ENCODE results near the gene CD96. TPM values are rescaled to one million over a fixed set of nuclear protein-coding genes. Genes with fewer than 3 reads are reported as not detected.

Gene CD96
- total and polyA plus RNA-seq, 9 donors, result 0.13 to 3.0 (median 0.72) TPM

DNA sequence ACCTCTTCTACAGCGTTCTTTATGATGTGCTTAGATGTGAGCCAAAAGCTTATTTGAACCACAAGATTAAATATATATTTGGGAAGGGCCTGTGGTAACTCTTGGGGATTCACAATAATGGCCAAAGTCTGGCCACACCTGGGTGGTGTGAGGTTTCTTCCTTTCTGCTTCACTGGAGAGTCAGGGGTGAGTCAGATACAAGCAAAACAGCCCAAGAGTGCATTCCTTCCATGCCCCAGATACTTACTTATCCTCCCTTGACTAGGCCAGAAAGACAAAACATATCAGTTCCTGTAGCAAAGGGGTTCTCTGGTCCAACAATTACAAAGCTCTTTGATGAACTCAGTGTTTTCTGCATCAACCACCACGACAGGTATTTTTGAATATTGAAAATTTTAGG, 52.2 kb downstream of the CD96 start:
- Histone ChIP-seq H3K27ac (no peak overlapping the region), H3K27me3 (no peaks in the 10 kb centered on the region), H3K9me3 (no peaks in the 10 kb centered on the region), H3K4me1 (ENCODE audit: insufficient read depth) (no peaks in the 10 kb centered on the region), H3K4me3 (no peak overlapping the region), H3K36me3 (no peaks in the 10 kb centered on the region)
- 80 to 87% (median 84%) methylated on average over 2 of the region's 2 CpGs for WGBS, 3 donors
- DNase-seq, result no peak
- TF ChIP-seq EP300 (IDR thresholded peaks at IDR 0.05) (no peak), POLR2A (IDR thresholded peaks at IDR 0.05) (no peak)
- TF ChIP-seq, protein P1, sequence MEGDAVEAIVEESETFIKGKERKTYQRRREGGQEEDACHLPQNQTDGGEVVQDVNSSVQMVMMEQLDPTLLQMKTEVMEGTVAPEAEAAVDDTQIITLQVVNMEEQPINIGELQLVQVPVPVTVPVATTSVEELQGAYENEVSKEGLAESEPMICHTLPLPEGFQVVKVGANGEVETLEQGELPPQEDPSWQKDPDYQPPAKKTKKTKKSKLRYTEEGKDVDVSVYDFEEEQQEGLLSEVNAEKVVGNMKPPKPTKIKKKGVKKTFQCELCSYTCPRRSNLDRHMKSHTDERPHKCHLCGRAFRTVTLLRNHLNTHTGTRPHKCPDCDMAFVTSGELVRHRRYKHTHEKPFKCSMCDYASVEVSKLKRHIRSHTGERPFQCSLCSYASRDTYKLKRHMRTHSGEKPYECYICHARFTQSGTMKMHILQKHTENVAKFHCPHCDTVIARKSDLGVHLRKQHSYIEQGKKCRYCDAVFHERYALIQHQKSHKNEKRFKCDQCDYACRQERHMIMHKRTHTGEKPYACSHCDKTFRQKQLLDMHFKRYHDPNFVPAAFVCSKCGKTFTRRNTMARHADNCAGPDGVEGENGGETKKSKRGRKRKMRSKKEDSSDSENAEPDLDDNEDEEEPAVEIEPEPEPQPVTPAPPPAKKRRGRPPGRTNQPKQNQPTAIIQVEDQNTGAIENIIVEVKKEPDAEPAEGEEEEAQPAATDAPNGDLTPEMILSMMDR (IDR thresholded peaks at IDR 0.05), result no peak
- intact Hi-C loops (cut with DNase I), result no loop called here

DNA sequence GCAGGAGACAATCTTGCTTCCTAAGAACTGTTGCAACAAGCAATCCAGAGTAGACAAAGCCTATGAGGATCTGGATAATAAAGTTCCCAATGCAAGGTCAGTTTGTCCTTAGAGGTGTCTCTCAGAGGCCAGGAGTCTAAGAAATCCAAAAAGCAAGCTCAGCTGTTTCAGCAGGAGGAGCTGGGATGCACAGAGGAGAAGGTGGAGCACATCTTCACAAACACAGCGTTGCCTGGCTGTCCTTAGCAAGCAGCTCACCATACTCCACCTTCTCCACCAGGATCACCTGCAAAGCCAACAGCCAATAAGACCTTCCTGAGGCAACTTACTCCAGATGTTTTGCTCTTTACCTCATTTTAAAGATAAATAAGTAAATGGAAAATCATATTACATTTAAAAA, 52.8 kb downstream of the CD96 start:
- Histone ChIP-seq H3K27me3 (no peaks in the 10 kb centered on the region), H3K27ac (no peak overlapping the region), H3K4me1 (ENCODE audit: insufficient read depth) (no peaks in the 10 kb centered on the region), H3K36me3 (no peaks in the 10 kb centered on the region), H3K9me3 (no peaks in the 10 kb centered on the region), H3K4me3 (no peak overlapping the region)
- no peak for DNase-seq
- intact Hi-C loops (cut with DNase I), result no loop called here
- TF ChIP-seq EP300 (IDR thresholded peaks at IDR 0.05), result no peak
- 0% methylated on average over 1 of the region's 1 CpG for WGBS, 3 donors

DNA sequence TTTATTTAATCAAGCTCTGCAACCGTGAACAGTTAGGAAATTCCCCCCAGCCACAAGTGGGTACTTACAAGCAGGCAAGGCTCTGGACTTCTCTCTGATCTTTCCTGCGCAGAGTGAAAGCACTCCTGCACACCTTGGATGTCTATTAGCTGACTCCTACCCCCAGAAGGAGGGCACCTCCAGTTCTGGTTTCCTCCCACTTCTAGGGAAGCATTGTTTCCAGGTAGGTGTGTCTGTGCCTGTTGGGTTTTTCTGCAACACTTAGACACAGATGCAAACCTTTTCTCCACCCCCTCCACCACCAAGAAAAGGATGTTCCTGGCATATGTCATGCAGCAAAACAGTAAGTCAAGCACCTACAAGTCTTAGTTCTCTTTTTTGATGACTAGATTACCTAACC, 53.2 kb downstream of the CD96 start, which contains the start of gene ZBED2:
Gene ZBED2 (minus strand): TSS at position 115 of the 400 bp plus-strand sequence. CDS start 1,145 bp downstream, outside the sequence.
- 89 to 96% (median 90%) methylated on average over 2 of the region's 2 CpGs for WGBS, 3 donors
- no peaks in the 10 kb centered on the region for H3K4me1 ChIP-seq (ENCODE audit: insufficient read depth)
- TF ChIP-seq, protein P1 (IDR thresholded peaks at IDR 0.05), result no peak
- TF ChIP-seq EP300 (IDR thresholded peaks at IDR 0.05), result no peak
- no peak for TF ChIP-seq POLR2A (IDR thresholded peaks at IDR 0.05)
- DNase-seq, result no peak
- H3K4me3 ChIP-seq, result no peak within 1 kb of the TSS
- H3K27ac ChIP-seq, result no peak within 1 kb of the TSS
- H3K27me3 ChIP-seq, result no peaks in the 10 kb centered on the region
- intact Hi-C loops (cut with DNase I), result no loop called here
- no peaks in the 10 kb centered on the region for H3K9me3 ChIP-seq
- H3K36me3 ChIP-seq, result no peaks in the 10 kb centered on the region

DNA sequence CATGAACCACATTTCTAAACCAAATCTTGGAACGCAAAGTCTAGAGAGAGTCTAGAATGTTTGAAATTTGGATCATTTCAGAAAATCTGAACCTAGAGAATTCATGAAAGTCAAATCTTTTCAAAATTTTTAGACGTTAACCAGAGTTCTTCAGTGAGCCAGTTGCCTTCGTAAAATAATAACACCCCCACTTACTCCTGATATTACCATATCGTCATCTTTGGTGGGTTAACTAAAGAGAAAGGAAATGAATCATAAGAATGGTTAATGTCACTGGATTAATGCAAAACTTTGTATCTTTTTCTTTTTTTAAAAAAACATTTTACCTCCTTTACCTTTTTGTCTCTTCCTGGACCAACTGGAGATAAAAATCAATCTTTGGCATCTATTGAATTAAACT, 54.3 kb downstream of the CD96 start:
- no peak for DNase-seq
- H3K36me3 ChIP-seq, result no peaks in the 10 kb centered on the region
- H3K4me3 ChIP-seq, result no peak overlapping the region
- H3K9me3 ChIP-seq, result no peaks in the 10 kb centered on the region
- intact Hi-C loops (cut with DNase I), result no loop called here
- H3K27ac ChIP-seq, result no peak overlapping the region
- H3K4me1 ChIP-seq (ENCODE audit: insufficient read depth), result no peaks in the 10 kb centered on the region
- WGBS, 3 donors, result 88 to 90% (median 89%) methylated on average over 4 of the region's 4 CpGs
- TF ChIP-seq EP300 (IDR thresholded peaks at IDR 0.05) (no peak), POLR2A (IDR thresholded peaks at IDR 0.05) (no peak)
- TF ChIP-seq, protein P1 (IDR thresholded peaks at IDR 0.05), result no peak
- H3K27me3 ChIP-seq, result no peaks in the 10 kb centered on the region

DNA sequence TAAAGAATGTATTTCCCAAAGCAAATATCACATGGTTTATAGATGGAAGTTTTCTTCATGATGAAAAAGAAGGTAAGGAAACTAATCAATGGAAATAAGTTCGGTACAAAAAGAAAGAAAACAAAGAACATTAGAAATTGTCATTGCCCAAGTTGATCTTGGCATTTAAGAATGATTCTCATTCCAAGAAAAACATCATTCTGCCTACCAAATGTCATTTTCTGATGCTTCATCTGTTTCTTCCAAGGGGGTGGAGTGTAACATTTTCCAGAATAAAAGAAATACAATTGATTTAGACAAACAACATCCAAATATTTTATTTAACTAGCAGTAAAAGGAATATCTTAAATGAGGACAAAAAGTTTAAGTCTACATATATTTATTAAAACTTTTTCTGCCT, 56.1 kb downstream of the CD96 start:
- DNase-seq, result no peak
- H3K36me3 ChIP-seq, result no peaks in the 10 kb centered on the region
- intact Hi-C loops (cut with DNase I), result no loop called here
- WGBS, 3 donors, result 61 to 73% (median 62%) methylated on average over 1 of the region's 1 CpG
- H3K4me1 ChIP-seq (ENCODE audit: insufficient read depth), result no peaks in the 10 kb centered on the region
- TF ChIP-seq POLR2A (IDR thresholded peaks at IDR 0.05) (no peak), EP300 (IDR thresholded peaks at IDR 0.05) (no peak)
- TF ChIP-seq, protein P1 (IDR thresholded peaks at IDR 0.05), result no peak
- no peaks in the 10 kb centered on the region for H3K27me3 ChIP-seq
- no peak overlapping the region for H3K27ac ChIP-seq
- H3K9me3 ChIP-seq, result no peaks in the 10 kb centered on the region
- H3K4me3 ChIP-seq, result no peak overlapping the region

Measured in ovary (tissue), 9 donors.